Loucy (cell line): ENCODE data around the gene TMCC2.

ENCODE experiments used
- H2AFZ ChIP-seq: fragments of 200-600 bp; sonication (generic); 2 replicates; pipeline ENCODE4 v1.6.0; 2016; ENCODE audit warnings: antibody characterized with exemption, mild to moderate bottlenecking, low read length, moderate library complexity
- H3F3A ChIP-seq: fragments of 200-600 bp; 2 replicates; pipeline ENCODE4 v1.6.0; 2016; ENCODE audit warnings: antibody characterized with exemption, low read depth, mild to moderate bottlenecking
- H3K27me3 ChIP-seq: fragments of 200-600 bp; sonication (generic); 2 replicates; pipeline ENCODE4 v1.6.1; 2014; ENCODE audit warnings: low read length, mild to moderate bottlenecking; ENCODE audit not compliant: insufficient read depth, poor library complexity, severe bottlenecking
- H3K36me3 ChIP-seq: fragments of 200-600 bp; sonication (generic); 2 replicates; pipeline ENCODE4 v1.6.1; 2016; ENCODE audit warnings: low read length; ENCODE audit not compliant: insufficient read depth
- H3K4me1 ChIP-seq: fragments of 200-600 bp; sonication (generic); 2 replicates; pipeline ENCODE4 v1.5.1; 2014; ENCODE audit warnings: low read length, mild to moderate bottlenecking; ENCODE audit not compliant: insufficient read depth, poor library complexity, severe bottlenecking
- H3K4me2 ChIP-seq: fragments of 200-600 bp; sonication (generic); 2 replicates; pipeline ENCODE4 v1.6.0; 2014; ENCODE audit warnings: antibody characterized with exemption, low read length, low read depth, mild to moderate bottlenecking; ENCODE audit not compliant: poor library complexity, severe bottlenecking
- H3K4me3 ChIP-seq: fragments of 200-600 bp; sonication (generic); 2 replicates; pipeline ENCODE4 v1.5.1; 2014; ENCODE audit warnings: low read length, mild to moderate bottlenecking, mixed read lengths; ENCODE audit not compliant: poor library complexity, severe bottlenecking
- H3K79me2 ChIP-seq: fragments of 200-600 bp; sonication (generic); 2 replicates; pipeline ENCODE4 v1.6.1; 2014; ENCODE audit warnings: low read length; ENCODE audit not compliant: insufficient read depth
- H3K9ac ChIP-seq: fragments of 200-600 bp; sonication (generic); 2 replicates; pipeline ENCODE4 v1.6.0; 2014; ENCODE audit warnings: mild to moderate bottlenecking, low read depth, low read length, moderate library complexity; ENCODE audit not compliant: poor library complexity, severe bottlenecking
- H3K9me2 ChIP-seq: fragments of 200-600 bp; sonication (generic); replicated peaks from 2 replicates; pipeline ENCODE4 v1.6.1; 2016; ENCODE audit warnings: low read depth, low read length, mixed read lengths
- H3K9me3 ChIP-seq: fragments of 200-600 bp; sonication (generic); 2 replicates; pipeline ENCODE4 v1.6.1; 2014; ENCODE audit warnings: mild to moderate bottlenecking, antibody characterized with exemption, low read length, low read depth; ENCODE audit not compliant: insufficient read depth
- H4K20me1 ChIP-seq: fragments of 200-600 bp; sonication (generic); 2 replicates; pipeline ENCODE4 v1.6.0; 2014; ENCODE audit warnings: antibody characterized with exemption, low read length, mild to moderate bottlenecking; ENCODE audit not compliant: insufficient read depth, poor library complexity, severe bottlenecking
- EZH2phosphoT487 ChIP-seq: fragments of 200-600 bp; IDR thresholded peaks from 2 replicates; pipeline ENCODE4 v1.6.1; 2018; ENCODE audit warnings: antibody characterized with exemption, mild to moderate bottlenecking, moderate library complexity, borderline replicate concordance
- TF ChIP-seq, protein P1 (sequence below): fragments of 200-600 bp; sonication (generic); conservative IDR thresholded peaks from 2 replicates; pipeline ENCODE4 v1.5.1; 2014; ENCODE audit warnings: mild to moderate bottlenecking, antibody characterized with exemption, low read length

Gene TMCC2

GRCh38 chr1:205199090-205199930 lies 28.4 kb upstream of the TMCC2 start:
- no peaks in the 10 kb centered on the region for H3K36me3 ChIP-seq
- no peaks in the 10 kb centered on the region for H3K9me3 ChIP-seq
- H4K20me1 ChIP-seq = peaks cover 4% of the 10 kb centered on the region
- H3K9ac ChIP-seq = no peak overlapping the region
- peak overlapping the region; percentile 30 for H3K4me2 ChIP-seq
- no peaks in the 10 kb centered on the region; the same call in 1 of the 2 replicates for H3F3A ChIP-seq
- H3K27me3 ChIP-seq = no peaks in the 10 kb centered on the region
- no peak for TF ChIP-seq EZH2phosphoT487
- TF ChIP-seq, protein P1, sequence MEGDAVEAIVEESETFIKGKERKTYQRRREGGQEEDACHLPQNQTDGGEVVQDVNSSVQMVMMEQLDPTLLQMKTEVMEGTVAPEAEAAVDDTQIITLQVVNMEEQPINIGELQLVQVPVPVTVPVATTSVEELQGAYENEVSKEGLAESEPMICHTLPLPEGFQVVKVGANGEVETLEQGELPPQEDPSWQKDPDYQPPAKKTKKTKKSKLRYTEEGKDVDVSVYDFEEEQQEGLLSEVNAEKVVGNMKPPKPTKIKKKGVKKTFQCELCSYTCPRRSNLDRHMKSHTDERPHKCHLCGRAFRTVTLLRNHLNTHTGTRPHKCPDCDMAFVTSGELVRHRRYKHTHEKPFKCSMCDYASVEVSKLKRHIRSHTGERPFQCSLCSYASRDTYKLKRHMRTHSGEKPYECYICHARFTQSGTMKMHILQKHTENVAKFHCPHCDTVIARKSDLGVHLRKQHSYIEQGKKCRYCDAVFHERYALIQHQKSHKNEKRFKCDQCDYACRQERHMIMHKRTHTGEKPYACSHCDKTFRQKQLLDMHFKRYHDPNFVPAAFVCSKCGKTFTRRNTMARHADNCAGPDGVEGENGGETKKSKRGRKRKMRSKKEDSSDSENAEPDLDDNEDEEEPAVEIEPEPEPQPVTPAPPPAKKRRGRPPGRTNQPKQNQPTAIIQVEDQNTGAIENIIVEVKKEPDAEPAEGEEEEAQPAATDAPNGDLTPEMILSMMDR = no peak
- no peaks in the 10 kb centered on the region for H3K9me2 ChIP-seq
- H2AFZ ChIP-seq = no peak overlapping the region
- H3K4me1 ChIP-seq = peaks cover 15% of the 10 kb centered on the region
- H3K79me2 ChIP-seq = peaks cover 28% of the 10 kb centered on the region; the same call in 1 of the 2 replicates
- H3K4me3 ChIP-seq = no peak overlapping the region

GRCh38 chr1:205199931-205200299 lies 27.8 kb upstream of the TMCC2 start:
- Histone ChIP-seq H3F3A (no peaks in the 10 kb centered on the region; the same call in 1 of the 2 replicates), H3K79me2 (peaks cover 34% of the 10 kb centered on the region; the same call in 1 of the 2 replicates), H3K4me3 (no peak overlapping the region), H4K20me1 (peaks cover 6% of the 10 kb centered on the region), H3K36me3 (no peaks in the 10 kb centered on the region), H3K4me1 (peaks cover 20% of the 10 kb centered on the region), H3K27me3 (no peaks in the 10 kb centered on the region), H3K4me2 (peak overlapping the region; percentile 30), H3K9me2 (no peaks in the 10 kb centered on the region), H3K9ac (no peak overlapping the region), H3K9me3 (no peaks in the 10 kb centered on the region), H2AFZ (no peak overlapping the region)
- TF ChIP-seq, protein P1 = no peak
- TF ChIP-seq EZH2phosphoT487 = no peak

DNA sequence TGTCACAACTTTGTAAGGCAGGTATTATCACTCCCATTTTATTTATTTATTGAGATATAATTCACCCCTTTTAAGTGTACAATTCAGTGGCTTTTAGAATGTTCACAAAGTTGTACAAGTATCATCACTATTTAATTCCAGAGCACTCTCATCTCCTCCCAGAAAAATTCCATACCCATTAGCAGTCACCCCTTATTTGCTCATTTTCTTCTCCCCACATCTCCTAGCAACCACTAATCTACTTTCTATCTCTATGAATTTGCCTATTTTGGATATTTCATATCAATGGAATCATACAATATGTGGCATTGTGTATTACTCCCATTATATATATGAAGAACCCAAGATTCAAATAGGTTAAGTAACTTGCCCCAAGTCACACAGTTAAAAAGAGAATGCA lies 23.2 kb upstream of the TMCC2 start:
- H4K20me1 ChIP-seq = peaks cover 14% of the 10 kb centered on the region
- TF ChIP-seq, protein P1 = no peak
- TF ChIP-seq EZH2phosphoT487 = no peak
- H3K9me2 ChIP-seq = no peaks in the 10 kb centered on the region
- H3F3A ChIP-seq = no peaks in the 10 kb centered on the region; the same call in 1 of the 2 replicates
- peaks cover 62% of the 10 kb centered on the region for H3K79me2 ChIP-seq
- peaks cover 29% of the 10 kb centered on the region for H3K4me1 ChIP-seq
- H3K36me3 ChIP-seq = no peaks in the 10 kb centered on the region
- no peak overlapping the region for H2AFZ ChIP-seq
- peak overlapping the region; percentile 40 for H3K4me2 ChIP-seq
- no peaks in the 10 kb centered on the region for H3K27me3 ChIP-seq
- no peaks in the 10 kb centered on the region for H3K9me3 ChIP-seq
- H3K9ac ChIP-seq = no peak overlapping the region
- H3K4me3 ChIP-seq = no peak overlapping the region
